ENCODE results near the gene SLC39A5. TPM values are rescaled to one million over a fixed set of nuclear protein-coding genes. Genes with fewer than 3 reads are reported as not detected.

The SLC39A5 gene
- total and polyA plus RNA-seq, 2 of the 13 experiments (the other 11 are each of a cell fraction or from before 2014, with no cell fraction given), result 59.7 to 101 TPM

- TF ChIP-seq HMGXB4 (CRISPR knock-in tag; IDR thresholded peaks at IDR 0.05; ENCODE audit: borderline replicate concordance in 1 of 2, low read depth in 1 of 2) (0 out of 4 replicates have a peak, but pooled peaks of 1 of the 2 experiments have one; percentile 25), ZNF224 (CRISPR knock-in tag; IDR thresholded peaks at IDR 0.05) (no peak), NFKBIZ (CRISPR knock-in tag; IDR thresholded peaks at IDR 0.05) (no peak), CEBPZ (IDR thresholded peaks at IDR 0.05; ENCODE audit: low read length) (no peak), XRCC5 (optimal IDR thresholded peaks at IDR 0.05; ENCODE audit: low read length) (peak; percentile 78), GATAD2A (CRISPR knock-in tag; IDR thresholded peaks at IDR 0.05) (0 out of 2 replicates have a peak, but pooled peaks have one; percentile 24), IRF2 (CRISPR knock-in tag; IDR thresholded peaks at IDR 0.05) (0 out of 2 replicates have a peak, but pooled peaks have one; percentile 31), RAD21 (CRISPR knock-in tag; IDR thresholded peaks at IDR 0.05) (peak; percentile 58; the same call in 1 of the 2 replicates), KDM2A (CRISPR knock-in tag; IDR thresholded peaks at IDR 0.05; ENCODE audit: borderline replicate concordance, low read depth) (peak; percentile 20; the same call in 1 of the 2 replicates), ZNF550 (CRISPR knock-in tag; IDR thresholded peaks at IDR 0.05; ENCODE audit: borderline replicate concordance) (0 out of 2 replicates have a peak, but pooled peaks have one; percentile 55), ZNF263 (CRISPR knock-in tag; IDR thresholded peaks at IDR 0.05) (peak; percentile 95), ZKSCAN8 (CRISPR knock-in tag; IDR thresholded peaks at IDR 0.05; ENCODE audit: borderline replicate concordance) (no peak), SRF (IDR thresholded peaks at IDR 0.05; ENCODE audit: low read depth, low read length) (no peak), SMC3 (IDR thresholded peaks at IDR 0.05; ENCODE audit: low read length) (peak; percentile 78; the same call in 1 of the 2 replicates)
- TF ChIP-seq, protein P1, sequence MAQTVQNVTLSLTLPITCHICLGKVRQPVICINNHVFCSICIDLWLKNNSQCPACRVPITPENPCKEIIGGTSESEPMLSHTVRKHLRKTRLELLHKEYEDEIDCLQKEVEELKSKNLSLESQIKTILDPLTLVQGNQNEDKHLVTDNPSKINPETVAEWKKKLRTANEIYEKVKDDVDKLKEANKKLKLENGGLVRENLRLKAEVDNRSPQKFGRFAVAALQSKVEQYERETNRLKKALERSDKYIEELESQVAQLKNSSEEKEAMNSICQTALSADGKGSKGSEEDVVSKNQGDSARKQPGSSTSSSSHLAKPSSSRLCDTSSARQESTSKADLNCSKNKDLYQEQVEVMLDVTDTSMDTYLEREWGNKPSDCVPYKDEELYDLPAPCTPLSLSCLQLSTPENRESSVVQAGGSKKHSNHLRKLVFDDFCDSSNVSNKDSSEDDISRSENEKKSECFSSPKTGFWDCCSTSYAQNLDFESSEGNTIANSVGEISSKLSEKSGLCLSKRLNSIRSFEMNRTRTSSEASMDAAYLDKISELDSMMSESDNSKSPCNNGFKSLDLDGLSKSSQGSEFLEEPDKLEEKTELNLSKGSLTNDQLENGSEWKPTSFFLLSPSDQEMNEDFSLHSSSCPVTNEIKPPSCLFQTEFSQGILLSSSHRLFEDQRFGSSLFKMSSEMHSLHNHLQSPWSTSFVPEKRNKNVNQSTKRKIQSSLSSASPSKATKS (CRISPR knock-in tag; IDR thresholded peaks at IDR 0.05), result no peak
Measured at GRCh38 chr12:56206452-56207166, 23.2 kb upstream of the SLC39A5 start (continued).

All from HepG2 (cell line).